ENCODE results near the gene MPP2.

DNA sequence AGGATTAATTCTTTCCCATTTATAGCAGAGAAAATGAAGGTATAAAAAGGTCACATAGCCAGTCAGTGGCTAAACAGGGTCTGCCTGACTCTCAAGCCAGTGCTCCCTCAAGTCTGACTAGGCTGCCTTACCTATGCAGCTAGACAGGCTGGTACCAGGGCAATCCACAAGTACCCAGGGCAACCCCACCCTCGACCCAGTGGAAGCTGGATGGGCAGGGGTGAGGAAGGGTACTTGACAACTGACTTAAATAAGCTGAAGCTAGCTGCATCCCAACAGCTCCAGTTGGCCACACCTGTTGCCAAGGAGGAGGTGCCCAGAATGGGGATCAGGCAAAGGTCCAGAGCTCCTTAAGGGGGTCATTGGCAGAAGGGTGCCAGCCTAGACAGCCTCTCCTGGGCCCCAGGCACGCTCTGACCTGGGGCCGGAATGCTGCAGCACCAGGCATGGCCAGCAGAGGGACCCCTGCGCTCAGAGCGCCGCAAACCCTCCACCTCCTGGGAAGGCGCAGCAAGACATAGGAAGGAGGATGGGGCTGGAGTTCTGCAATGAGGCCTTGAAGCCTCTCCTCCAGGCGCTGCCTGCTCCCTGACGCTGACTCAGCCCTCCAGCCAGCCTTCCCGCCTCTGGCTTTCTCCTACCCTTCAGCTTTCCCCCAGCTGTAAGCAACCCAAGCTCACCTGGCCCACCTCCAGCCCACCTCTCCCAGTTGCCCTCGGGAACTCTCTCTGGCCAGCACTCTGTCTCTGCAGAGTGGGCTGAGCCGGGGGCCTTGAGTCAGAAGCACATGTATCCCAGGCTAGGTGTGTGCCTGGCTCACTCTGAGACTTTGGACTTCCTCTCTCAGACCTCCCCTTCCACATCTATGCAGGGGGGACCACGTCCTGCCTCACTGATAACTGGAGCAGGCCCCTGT is 28.8 kb downstream of the MPP2 start:
- TF ChIP-seq, protein P1, sequence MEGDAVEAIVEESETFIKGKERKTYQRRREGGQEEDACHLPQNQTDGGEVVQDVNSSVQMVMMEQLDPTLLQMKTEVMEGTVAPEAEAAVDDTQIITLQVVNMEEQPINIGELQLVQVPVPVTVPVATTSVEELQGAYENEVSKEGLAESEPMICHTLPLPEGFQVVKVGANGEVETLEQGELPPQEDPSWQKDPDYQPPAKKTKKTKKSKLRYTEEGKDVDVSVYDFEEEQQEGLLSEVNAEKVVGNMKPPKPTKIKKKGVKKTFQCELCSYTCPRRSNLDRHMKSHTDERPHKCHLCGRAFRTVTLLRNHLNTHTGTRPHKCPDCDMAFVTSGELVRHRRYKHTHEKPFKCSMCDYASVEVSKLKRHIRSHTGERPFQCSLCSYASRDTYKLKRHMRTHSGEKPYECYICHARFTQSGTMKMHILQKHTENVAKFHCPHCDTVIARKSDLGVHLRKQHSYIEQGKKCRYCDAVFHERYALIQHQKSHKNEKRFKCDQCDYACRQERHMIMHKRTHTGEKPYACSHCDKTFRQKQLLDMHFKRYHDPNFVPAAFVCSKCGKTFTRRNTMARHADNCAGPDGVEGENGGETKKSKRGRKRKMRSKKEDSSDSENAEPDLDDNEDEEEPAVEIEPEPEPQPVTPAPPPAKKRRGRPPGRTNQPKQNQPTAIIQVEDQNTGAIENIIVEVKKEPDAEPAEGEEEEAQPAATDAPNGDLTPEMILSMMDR (IDR thresholded peaks at IDR 0.05; ENCODE audit: low read length): peak; percentile 92
- no peak for TF ChIP-seq EZH2phosphoT487 (IDR thresholded peaks at IDR 0.05; ENCODE audit: low read length)

All from MM.1S (cell line).